Measurements from ENCODE around the gene MATK.
"Not testable (repeated sequence)": the region's sequence is repeated elsewhere in the genome, so short reads cannot be mapped to it uniquely, and the experiment has no call there.

Gene MATK

DNA sequence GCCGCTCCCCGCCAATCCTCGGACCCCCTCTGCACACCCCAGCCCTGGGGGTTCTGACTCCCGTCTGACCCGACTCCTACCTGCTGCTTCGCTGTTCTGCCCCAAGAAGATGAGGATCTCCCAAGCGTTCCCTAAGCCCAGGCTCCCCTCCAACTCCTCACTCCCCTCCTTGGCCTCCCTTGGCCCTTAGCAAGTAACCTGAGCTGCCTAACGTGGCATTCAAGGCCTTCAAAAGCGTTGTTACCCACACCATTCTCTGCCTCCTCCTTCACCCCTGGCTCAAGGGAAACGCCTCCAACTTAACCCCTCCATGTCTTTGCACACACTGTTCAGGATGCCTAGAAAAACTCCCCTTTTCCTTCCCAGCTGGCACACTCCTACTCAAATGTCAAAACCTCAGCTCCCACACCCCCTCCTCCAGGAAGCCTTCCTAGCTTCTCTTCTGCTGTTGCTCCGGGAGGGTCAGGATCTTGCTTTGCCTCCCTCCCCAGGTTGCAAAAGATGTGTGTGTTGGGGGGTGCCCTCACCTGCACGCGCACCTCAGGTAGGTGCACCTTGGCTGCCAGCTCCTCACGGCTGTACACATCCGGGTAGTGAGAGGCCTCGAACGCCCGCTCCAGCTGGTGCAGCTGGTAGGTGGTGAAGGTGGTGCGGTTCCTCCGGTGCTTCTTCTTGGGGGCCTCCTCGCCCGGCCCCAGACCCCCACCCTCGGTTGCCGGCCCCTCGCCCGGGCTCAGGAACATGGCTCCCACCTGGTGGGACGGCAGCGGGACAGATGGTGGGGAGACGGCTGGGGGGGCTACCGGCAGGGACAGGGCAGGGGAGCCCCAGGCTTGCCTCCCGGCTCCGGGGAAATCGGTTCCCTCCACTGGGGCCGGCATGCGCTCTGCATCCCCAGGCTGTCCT, 14.9 kb downstream of the MATK start:
- no peak for DNase-seq (ENCODE audit: low spot score)

DNA sequence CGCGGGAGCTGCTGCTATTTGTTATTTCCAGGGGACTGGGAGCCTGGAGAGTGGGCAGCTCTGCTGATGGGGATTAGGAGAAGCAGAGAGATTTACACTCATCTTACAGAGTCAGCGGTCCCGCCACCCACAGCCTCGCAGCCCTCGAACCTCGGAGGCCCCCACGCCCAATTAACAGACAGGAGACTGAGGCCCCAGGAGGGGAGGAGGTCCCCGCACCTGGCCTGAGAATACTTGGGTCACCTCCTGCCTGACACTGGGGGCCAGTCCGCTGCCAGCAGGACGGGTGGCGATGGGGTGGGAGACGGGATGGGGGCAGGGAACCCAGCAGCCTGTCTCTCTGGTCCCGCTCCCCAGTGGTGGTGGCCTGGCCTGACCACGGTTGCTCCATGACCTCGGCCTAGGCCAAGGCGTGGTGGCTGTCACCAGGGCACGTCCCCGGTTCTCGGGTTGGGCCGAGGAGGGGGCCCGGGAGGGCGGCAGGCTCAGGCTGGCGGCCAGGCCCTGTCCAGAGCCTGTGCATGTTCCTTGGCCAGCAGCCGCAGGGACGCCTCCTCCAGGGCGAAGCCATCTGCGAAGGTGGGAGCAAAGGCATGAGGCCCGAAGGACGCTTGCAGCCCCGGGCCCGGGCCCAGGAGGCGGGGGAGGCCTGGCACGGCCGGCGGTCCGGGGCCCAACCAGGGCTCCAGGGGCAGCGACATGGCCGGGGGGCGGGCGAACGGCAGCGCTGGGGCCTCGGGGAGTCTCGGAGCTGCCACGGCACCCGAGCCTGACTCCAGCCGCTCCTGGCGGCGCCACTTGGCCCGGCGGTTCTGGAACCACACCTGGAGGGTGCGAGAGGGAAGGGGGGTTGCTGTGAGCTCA, 15.8 kb downstream of the MATK start:
- DNase-seq (ENCODE audit: low spot score) = no peak

DNA sequence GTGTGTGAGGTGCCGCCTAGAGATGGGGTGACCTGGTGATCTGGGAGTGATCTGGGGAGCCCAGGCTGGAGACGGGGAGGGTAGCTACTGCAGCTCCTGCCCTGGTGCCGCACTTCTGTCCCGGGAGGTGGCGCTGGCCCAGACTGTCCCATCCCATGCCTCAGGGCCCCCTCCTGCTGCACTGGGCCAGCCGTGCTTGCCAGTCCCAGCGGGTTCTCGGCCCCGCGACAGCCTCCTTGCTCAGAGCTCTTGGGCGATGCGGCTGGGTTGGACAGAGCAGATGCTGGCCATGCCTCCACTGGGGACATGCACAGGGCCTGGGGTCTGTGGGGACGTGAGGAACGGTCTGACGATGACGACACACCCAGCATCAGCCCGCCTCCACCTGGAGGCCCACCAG, 16.7 kb downstream of the MATK start:
- no peak for DNase-seq (ENCODE audit: low spot score)

DNA sequence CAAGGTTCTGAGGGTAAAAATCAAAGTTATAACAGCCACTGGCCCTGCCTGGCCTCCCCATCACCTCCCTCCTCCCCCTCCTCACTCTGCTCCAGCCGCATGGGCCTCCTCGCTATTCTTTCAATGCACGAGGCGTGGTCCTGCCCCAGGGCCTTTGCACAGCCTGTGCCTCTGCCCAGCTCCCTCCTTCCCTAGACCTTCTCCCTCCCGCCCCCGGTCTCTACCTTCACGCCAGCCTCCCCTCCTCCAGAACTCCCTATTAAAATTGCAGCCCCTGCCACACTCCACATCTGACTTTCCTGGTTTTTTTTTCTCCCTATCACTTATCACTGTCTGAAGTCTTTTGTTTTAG, 17.5 kb downstream of the MATK start:
- no peak for DNase-seq (ENCODE audit: low spot score)

DNA sequence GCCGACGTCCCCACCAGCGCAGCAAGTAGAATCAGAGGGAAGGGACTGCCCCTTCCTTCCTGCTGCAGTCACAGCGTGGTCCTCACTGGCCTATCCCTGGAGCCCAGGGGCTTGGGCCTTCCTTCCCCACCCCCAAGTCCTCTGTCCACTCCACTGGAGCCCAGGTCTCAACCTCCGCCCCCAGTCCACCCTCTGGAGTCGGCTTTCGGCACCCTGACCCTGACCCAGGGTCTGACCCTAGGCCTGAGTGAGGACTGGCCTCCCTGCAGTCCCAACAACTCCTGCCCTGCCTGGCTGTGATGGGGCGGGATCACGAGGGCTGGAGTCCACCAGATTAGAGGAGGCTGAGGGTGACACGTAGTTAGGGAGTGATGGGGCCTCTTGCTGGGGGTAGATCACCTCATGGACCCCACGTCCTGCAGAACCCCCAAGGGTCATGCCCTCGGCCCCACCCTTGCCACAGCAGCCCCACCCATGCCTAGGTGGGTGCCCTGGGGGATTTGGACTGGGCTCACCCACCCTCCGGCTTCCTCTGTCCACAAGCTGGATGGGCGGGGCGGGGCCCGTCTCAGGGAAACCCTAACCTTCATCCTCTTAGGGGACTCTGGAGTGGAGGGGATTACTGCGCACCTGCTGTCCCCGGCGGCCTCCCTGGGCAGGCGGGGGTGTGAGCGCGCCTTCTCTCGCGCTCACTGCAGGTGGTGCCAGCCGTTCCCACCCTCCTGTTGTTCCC, 18.0 kb downstream of the MATK start:
- no peak for DNase-seq (ENCODE audit: low spot score)

DNA sequence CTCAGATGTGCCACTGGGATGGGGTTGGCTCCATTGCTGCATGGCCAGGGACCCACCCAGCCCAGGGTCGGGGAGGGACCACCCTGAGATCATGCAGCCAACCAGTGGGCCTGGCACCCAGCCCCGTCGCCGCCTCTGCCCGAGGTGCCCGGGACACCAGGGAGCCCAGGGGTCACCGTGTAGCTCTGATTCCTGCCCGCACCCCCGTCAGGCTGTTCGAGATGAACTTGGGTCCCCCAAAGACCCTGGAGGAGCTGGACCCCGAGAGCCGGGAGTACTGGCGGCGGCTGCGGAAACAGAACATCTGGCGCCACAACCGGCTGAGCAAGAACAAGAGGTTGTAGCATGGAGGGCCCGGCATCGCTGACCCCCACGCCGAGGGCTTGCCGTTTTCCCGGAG, 19.1 kb downstream of the MATK start:
- no peak for DNase-seq (ENCODE audit: low spot score)

DNA sequence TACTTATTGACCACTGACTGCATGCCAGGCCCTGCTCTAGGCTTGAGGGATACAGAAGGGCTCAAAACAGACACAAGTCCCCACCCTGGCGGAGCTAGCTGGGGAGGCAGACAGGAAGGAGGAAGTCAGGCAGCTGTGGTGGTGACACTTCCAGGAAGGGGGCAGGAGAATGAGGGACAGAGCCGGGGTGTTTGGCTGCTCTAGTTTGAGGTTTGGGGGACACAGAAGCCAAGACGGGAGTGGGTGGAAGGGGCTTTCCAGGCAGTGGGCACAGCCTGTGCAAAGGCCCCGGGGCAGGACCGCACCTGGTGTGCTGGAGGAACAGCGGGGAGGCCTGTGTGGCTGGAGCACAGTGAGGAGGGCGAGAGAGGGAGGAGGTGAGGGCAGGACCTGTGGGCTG, 19.7 kb downstream of the MATK start:
- DNase-seq (ENCODE audit: low spot score) = no peak

DNA sequence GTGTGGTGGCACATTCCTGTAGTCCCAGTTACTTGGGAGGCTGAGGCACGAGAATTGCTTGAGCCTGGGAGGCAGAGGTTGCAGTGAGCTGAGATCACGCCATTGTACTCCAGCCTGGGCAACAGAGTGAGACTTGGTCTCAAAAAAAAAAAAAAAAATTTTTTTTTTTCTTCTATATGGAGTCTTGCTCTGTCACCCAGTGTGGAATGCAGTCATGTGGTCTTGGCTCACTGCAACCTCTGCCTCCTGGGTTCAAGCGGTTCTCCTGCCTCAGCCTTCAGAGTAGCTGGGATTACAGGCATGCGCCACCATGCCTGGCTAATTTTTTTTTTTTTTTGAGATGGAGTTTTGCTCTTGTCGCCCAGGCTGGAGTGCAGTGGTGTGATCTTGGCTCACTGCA, 20.4 kb downstream of the MATK start:
- not testable (repeated sequence) for DNase-seq (ENCODE audit: low spot score)

DNA sequence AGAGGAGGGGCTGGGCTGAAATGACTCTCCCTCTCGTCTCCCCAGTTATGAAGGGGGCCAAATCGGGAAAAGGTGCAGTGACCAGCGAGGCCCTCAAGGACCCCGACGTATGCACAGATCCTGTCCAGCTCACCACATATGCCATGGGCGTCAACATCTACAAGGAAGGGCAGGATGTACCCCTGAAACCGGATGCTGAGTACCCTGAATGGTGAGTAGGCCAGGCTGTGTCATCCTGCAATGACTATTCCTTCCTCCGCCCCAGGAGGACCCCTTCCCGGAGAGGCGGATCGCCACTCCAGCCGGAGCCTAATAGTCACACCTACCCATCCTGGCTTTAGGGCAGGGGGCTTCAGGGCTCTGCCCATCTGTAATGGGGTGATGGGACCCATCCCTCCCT, 21.1 kb downstream of the MATK start:
- no peak for DNase-seq (ENCODE audit: low spot score)

DNA sequence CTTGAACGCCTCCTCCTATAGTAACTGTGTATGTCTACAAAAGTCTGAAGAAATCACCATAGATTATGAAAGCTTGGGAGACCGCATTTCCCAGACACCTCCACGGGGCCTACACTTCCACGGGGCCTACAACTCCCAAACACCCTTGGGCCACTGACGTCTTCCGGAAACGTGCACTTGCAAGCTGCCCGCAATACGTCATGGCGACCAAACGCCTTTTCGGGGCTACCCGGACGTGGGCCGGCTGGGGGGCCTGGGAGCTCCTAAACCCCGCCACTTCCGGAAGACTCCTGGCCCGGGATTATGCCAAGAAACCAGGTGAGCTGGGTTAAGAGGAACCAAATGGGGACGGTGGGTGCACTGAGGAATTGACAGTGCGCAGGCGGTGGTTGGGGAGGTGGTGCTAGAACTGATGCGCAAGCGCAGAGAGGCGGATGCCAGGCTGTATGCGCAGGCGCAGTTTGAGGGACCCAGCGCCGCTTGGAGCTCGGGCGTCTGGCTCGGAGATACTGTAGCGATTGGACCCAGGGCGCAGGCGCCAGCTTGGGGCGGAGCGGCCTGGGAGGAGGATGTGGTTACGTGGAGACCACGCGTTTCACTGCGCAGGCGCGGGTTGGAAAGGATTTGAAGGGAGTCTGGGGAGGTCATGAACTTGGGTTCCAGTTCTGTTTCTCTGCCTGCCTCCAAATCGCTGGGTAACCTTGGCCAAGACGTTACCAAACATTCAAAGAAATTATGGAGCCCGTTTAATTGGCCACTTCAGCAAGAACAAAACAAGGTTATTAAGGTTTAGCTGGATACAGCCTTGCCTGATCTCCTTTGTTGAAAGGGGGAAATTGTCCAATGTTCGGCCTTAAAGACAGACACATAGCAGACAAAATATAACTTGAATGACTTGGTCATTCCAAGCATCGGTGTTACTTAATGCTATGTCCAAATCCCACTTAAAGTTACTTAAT, 23.4 kb downstream of the MATK start, which contains the start of gene MRPL54:
Gene MRPL54 (plus strand): TSS at position 182 of the 959 bp plus-strand sequence. CDS start 19 bp downstream, at position 201.
- DNase-seq (ENCODE audit: low spot score) = peak; percentile 99

DNA sequence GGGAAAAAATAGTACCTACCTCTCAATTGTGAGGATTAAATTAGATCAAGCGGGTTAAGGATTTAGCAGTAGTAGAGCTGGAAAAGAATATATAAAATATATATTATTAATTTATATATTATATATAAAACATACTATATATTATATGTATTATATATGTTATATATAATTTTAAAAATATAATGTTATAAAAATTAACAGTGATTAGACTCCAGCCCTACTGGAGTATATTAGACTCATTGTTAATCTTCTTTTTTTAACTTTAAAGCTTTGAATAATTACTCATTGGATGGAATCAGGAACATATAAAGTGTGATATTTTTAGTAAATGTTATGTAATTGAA, 24.1 kb downstream of the MATK start:
- no peak for DNase-seq (ENCODE audit: low spot score)

DNA sequence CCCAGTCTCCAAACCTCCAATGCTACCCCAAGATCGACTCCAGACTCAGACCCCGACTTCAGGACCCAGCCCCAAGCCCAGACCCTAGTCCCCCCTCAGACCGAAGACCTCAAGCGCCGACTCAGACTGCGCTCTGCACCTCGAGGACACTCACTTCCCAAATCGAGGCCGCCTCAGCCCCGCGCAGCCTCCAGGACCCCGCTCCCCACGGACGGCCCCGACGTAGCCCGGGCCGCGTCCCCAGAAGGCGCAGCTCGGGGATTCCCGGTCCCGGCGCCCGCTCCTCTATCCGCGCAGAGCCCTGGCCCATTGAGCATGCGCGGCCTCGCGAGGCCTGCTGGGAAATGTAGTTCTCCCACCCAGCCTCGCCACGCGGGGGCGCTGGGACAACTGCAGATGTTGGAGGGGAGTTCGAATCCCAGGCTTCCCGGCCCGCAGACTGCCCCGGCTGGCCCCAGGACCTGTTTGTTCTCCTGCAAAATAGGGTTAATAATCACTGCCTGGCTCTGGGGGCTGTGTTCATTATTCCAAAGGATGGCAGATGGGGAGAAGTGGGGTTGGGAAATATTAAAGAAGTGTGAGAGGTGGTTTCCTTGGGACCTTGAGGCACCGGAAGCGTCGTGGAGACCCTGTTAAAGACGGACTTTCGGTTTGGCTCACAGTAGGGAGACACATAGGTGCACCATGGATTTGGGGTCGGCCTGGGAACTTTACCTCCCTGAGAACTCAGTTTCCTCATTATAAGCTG, 24.6 kb downstream of the MATK start, which contains the start of gene APBA3:
Gene APBA3 (minus strand): TSS at position 311 of the 748 bp plus-strand sequence. CDS start 1,428 bp downstream, outside the sequence.
- DNase-seq (ENCODE audit: low spot score) = peak; percentile 96

DNA sequence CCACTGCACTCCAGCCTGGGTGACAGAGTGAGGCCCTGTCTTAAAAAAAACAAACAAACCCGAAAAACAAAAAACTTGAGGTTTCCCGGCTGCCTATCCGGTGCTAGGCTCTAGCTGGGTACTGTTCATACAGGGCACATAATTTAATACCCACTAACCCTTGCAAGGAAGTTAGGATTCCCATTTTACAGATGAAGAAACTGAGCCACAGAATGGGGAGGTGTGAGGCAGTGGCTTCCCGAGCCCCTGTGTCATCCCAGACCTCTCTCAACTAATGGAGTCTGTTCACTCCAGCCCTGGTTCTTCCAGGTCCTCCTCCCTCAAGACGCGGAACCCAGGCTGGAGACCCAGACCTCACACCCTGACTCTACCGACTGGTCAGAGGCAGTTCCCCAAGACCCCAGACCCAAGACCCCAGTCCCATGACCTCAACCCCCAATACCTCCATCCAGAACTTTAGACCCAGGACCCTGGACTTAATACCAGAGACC, 25.3 kb downstream of the MATK start:
- peak; percentile 29 for DNase-seq (ENCODE audit: low spot score)

DNA sequence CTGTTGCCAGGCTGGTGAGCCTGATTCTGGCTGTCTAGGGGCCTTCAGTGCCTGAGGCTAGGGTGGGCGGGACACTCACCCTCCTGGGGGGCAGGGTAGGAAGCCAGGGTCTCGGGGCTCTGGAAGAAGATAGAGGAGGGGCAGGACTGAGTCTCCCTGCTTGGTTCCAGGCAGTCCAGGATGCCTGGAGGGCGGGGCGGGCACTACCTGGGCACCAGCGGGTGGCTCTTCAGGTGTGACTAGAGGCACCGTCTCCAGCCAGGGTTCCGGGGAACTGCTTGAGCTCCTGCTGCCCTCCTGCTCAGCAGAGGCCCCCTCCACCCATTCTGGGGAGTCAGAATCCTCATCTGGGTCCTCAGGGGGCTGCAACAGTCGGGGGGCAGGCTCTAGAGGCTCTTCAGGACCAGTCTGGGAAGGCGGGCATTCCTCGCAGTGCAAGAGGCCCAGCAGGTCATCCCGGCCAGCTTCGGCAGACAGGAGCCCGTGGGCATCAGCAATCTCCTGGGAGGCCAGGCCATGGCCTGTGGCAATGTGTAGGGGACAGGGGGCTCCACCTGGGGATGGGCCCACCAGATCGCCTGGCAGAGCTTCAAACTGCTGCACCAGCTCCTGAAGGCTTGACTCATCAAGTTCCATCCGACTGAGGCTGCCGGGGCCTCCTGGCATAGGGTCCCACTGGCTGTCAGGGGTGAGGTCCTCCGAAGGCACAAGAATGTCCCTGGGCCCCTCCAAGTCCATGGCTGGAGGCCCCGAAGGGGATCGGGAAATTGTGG, 26.5 kb downstream of the MATK start:
- no peak for DNase-seq (ENCODE audit: low spot score)

DNA sequence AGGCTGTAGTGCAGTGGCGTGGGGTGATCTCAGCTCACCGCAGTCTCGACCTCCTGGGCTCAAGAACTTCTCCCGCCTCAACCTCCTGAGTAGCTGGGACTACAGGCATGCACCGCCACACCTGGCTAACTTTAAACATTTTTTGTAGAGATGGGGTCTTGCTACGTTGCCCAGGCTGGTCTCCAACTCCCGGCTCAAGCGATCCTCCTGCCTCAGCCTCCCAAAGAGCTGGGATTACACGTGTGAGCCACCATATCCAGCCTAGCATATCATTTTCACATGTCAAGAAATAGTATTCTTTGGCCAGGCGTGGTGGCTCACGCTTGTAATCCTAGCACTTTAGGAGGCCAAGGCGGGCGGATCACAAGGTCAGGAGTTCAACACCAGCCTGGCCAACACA, 27.9 kb downstream of the MATK start:
- DNase-seq (ENCODE audit: low spot score) = not testable (repeated sequence)

DNA sequence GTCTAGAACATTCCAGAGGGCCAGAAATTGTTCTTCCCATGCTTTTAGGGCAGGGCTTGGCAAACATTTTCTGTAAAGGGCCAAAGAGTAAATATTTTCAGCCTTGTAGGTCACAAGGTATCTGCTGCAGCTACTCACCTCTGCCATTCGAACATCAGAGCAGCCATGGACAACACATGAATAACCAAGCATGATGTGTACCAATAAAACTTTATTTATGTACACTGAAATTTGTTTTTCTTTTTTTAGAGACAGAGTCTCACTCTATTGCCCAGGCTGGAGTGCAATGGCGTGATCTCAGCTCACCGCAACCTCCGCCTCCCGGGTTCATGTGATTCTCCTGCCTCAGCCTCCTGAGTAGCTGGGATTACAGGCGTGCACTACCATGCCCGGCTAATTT, 28.5 kb downstream of the MATK start:
- DNase-seq (ENCODE audit: low spot score) = not testable (repeated sequence)

DNA sequence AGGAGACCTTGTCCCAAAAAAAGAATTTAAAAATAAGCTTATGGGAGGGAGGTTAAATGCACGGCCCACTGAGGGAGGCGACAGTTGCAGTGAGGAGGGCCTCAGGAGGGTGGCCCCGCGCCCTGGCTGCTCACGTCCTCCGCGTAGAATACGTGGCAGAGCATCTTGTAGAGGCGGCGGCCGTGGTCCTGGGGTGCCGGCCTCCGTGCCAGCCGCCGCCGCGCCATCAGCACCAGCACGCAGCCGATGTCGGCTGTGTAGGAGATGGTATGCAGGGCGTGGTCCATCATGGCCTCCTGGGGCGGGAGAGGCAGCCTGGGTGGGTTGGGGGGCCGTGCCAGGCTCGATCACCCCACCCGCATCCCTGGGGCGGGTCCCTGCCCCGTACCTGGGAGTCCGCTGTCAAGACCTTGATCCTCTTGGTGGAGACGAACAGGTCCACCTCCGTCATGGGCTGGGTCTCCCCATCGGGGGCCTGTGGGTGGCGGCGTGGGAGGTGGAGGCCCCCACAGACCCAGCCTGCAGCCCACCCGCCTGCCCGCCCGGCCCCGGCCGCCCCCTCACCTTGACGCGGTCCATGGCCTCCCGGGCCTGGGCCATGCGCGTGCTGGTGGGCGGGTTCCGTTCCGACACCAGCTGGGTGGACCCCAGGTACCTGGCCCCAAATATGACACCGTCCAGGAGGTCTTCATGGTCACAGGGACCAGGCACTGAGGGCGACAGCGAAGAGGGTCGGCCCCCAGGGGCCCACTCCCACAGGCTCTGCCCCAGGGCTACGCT, 32.4 kb downstream of the MATK start:
- DNase-seq (ENCODE audit: low spot score) = no peak

DNA sequence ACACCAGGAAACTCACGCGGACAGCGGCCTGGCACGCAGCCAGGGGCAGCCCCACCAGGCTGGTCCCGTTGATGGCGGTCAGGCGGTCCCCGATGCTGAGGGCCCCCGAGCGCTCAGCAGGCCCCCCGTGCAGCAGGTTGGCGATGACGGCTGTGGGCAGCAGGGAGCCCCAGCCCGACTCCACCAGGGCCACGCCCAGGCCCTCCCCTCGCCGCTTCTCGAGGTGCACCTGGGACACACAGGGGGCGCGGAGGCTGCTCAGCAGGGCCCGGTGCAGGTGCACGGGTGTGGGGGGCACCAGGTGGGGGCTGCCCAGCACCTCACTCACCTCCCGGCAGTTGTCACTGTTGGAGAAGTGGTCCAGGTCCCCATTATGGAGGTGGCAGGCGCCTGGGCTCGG, 33.7 kb downstream of the MATK start:
- DNase-seq (ENCODE audit: low spot score) = no peak

DNA sequence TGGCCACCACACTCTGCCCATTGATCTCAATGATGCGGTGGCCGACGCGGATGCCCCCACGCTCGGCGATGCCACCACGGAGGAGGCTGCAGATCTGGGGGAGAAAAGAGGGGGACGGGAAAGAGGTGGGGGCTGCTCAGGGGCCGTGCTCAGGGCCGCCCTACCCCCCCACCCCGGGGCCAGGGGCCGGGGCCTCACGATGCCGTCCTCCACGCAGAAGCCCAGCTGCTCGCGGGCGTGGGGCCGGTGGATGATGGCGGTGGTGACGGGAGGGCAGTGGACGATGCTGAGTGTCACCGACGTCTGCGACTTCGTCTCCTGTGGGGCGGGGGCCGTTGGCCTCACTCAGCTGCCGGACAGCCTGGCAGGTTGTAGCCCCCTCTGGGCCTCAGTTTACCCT, 34.9 kb downstream of the MATK start:
- DNase-seq (ENCODE audit: low spot score) = no peak
